OCI-LY1 (cell line): Measurements from ENCODE around the gene TMEM184B.

Source experiments
- CTCF ChIP-seq: fragments of 200-600 bp; sonication (generic), shearing (Covaris generic); IDR thresholded peaks from 2 replicates; pipeline ENCODE4 v1.5.1; 2017; ENCODE audit warnings: mild to moderate bottlenecking, antibody characterized with exemption, low read length, moderate library complexity, mixed read lengths
- EZH2 ChIP-seq: fragments of 200-600 bp; sonication (generic), shearing (Covaris generic); IDR thresholded peaks from 2 replicates; pipeline ENCODE4 v1.8.0; 2017; ENCODE audit warnings: borderline replicate concordance, mixed run types, mild to moderate bottlenecking, antibody characterized with exemption, low read length, moderate library complexity, mixed read lengths

- no peak for TF ChIP-seq CTCF
- no peak for TF ChIP-seq EZH2
Measured at GRCh38 chr22:38282397-38282796, 9.6 kb upstream of the TMEM184B start.
